ENCODE data around the gene ZNF385C.

- TF ChIP-seq BHLHE40 (IDR thresholded peaks at IDR 0.05; ENCODE audit: low read depth, low read length) (no peak), CHD4 (IDR thresholded peaks at IDR 0.05; ENCODE audit: borderline replicate concordance) (no peak), ESRRA (IDR thresholded peaks at IDR 0.05; ENCODE audit: borderline replicate concordance, low read length) (no peak), HOXA7 (CRISPR knock-in tag; IDR thresholded peaks at IDR 0.05) (no peak)
- TF ChIP-seq, protein P1, sequence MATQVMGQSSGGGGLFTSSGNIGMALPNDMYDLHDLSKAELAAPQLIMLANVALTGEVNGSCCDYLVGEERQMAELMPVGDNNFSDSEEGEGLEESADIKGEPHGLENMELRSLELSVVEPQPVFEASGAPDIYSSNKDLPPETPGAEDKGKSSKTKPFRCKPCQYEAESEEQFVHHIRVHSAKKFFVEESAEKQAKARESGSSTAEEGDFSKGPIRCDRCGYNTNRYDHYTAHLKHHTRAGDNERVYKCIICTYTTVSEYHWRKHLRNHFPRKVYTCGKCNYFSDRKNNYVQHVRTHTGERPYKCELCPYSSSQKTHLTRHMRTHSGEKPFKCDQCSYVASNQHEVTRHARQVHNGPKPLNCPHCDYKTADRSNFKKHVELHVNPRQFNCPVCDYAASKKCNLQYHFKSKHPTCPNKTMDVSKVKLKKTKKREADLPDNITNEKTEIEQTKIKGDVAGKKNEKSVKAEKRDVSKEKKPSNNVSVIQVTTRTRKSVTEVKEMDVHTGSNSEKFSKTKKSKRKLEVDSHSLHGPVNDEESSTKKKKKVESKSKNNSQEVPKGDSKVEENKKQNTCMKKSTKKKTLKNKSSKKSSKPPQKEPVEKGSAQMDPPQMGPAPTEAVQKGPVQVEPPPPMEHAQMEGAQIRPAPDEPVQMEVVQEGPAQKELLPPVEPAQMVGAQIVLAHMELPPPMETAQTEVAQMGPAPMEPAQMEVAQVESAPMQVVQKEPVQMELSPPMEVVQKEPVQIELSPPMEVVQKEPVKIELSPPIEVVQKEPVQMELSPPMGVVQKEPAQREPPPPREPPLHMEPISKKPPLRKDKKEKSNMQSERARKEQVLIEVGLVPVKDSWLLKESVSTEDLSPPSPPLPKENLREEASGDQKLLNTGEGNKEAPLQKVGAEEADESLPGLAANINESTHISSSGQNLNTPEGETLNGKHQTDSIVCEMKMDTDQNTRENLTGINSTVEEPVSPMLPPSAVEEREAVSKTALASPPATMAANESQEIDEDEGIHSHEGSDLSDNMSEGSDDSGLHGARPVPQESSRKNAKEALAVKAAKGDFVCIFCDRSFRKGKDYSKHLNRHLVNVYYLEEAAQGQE (IDR thresholded peaks at IDR 0.05): no peak
- TF ChIP-seq, protein P2, sequence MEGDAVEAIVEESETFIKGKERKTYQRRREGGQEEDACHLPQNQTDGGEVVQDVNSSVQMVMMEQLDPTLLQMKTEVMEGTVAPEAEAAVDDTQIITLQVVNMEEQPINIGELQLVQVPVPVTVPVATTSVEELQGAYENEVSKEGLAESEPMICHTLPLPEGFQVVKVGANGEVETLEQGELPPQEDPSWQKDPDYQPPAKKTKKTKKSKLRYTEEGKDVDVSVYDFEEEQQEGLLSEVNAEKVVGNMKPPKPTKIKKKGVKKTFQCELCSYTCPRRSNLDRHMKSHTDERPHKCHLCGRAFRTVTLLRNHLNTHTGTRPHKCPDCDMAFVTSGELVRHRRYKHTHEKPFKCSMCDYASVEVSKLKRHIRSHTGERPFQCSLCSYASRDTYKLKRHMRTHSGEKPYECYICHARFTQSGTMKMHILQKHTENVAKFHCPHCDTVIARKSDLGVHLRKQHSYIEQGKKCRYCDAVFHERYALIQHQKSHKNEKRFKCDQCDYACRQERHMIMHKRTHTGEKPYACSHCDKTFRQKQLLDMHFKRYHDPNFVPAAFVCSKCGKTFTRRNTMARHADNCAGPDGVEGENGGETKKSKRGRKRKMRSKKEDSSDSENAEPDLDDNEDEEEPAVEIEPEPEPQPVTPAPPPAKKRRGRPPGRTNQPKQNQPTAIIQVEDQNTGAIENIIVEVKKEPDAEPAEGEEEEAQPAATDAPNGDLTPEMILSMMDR (IDR thresholded peaks at IDR 0.05): no peak
These were observed 28.6 kb upstream of the ZNF385C start for GRCh38 chr17:42126836-42127235.
